SH-SY5Y (cell line): ENCODE measurements around the gene TXNRD3.

Experiments used
- GATA2 ChIP-seq: IDR thresholded peaks from 2 replicates; pipeline ENCODE4 v1.6.1; 2011; ENCODE audit warnings: mild to moderate bottlenecking, low read depth, low read length
- GATA3 ChIP-seq: IDR thresholded peaks from 2 replicates; pipeline ENCODE4 v1.6.1; 2011; ENCODE audit warnings: low read depth, mild to moderate bottlenecking, low read length, moderate library complexity

- no peak for TF ChIP-seq GATA2
- TF ChIP-seq GATA3 = no peak
These were observed 37.9 kb upstream of the TXNRD3 start for GRCh38 chr3:126692858-126693257.
